HG03521 (cell line): ENCODE results near the gene SERPINA4.

Experiments
- ATAC-seq: cut with Tn5 transposase; IDR thresholded peaks from one replicate; pipeline ENCODE4 v1.9.1; 2021; ENCODE audit warnings: mild to moderate bottlenecking, moderate library complexity; ENCODE audit not compliant: unreplicated experiment

The SERPINA4 gene

DNA sequence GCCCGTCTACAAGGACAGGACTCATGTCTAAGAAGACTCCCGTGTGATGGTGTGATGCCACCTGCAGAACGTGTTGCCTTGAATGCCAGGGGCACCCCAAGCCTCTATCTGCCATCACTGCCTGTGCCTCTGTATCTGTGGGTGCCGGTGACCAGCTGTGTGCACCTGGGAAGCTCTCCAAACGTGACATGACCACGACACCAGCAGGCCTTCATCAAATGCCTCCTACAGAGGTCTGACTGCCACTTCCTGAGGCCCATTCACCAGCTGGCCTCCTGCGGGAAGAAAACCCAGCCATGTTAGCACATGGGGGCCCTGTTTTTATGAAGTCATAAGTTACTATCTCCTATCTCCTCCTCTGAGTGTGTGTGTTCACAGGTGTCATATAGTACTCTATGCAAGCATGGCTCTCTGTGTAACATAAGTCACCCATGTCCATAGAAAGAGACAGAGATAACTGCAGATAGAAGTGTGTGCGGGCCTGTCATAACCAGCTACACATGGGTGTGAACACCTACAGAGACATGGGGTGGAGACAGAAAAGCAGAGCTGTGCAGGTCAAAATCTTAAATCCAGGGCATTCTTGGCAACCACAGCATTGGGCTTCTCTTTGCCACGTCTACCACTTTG lies 18.3 kb upstream of the SERPINA4 start:
- no peak for ATAC-seq

DNA sequence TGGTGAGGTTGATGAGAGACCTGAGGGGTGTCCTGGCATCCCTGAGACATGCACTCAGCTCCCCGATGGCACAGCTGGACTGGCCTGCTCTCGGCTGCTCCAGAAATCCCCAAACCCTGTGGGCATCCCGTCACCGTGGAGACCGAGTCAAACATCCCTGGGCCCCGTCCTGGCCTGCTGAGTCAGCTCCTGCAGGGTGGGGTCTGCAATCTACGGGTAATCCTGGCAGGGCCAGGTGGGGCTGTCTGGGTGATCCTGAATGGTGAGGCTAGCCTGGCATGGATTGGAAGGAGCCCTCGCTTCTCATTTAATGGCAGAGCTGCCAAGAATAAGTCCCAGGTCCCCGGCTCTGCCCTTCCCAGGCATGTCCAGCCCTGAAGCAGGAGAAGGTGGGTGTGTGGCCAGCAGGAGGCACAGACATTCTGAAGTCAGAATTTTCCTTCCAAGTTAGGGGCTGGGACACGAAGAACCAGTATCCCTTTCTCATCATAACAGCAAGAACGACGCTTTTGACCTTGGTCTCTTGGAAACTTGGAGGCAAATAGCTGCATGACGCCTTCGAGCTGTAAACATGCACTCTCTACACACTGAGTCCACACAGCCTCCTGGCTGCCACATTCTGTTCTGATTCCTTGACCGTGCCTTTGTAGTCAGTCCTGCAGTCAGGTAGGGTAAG lies 17.7 kb upstream of the SERPINA4 start:
- ATAC-seq = no peak

DNA sequence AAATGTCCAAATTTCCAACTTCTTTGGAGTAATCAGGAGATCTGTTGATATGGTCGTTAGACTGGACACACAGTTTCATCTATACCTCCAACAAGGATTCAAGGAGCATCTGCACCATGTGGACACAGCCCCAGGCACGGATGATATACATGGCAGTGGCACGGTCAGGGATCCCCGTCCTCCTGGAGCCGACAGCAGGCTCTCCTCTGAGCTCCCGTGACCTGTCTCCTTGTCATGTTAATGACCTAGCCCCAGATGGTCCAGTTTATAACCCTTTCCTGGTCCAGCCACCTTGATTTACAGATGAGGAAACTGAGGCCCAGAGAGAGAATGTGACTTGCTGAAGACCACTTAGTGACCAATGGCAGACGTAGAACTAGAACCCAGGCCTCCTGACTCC lies 16.5 kb upstream of the SERPINA4 start:
- ATAC-seq = no peak

DNA sequence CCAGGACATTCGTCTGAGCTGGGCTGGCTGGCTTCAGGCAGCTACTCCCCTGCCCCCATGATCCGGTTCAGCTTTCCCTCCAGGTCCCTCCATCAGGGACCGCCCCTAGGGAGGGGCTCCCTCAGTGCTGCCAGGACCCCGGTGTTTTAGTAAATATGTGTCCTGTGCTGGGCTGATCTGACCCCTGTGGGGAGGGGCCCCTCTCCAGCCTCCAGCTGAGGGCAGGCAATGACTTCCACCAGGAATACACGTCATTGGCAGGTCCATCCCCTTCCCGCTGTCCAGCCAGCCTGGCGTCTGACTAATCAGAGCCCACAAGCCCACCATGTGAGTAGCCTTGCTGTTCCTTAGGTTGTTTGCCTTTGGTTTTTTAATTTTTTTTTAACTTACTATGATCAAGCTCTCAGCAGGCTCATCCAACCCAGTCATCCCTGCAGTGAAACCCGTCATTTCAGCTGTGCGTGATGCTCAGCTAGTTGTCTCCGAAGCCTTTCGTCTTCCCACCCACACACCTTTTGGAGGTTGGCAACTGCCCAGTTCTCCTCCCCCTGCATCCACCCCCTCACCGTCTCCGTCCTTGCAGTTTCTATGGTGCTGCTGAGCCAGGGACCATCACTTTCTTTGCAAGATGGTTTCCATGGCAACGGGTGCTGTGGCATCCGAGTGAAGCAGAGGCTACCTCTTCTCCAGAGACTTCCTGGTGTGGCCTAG lies 16.0 kb upstream of the SERPINA4 start:
- ATAC-seq = no peak

DNA sequence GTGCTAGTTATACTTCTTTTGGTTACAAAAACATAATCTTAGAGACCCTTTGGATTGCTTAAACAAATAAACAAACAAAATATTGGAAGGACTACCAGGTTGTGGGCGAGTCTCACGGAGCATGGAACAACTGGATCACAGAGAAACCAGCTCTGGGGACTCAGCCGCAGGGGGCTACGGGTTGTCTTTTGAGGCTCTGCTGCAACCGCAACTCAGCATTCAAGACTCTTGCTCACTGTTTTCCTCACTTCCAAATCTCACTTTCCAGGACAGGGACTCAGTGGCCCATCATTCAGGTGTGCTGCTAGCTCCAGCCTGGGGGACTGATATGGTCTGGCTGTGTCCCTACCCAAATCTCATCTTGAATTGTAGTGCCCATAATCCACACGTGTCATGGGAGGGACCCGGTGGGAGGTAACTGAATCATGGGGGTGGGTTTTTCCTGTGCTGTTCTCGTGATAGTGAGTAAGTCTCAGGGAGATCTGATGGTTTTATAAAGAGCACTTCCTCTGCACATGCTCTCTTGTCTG lies 14.0 kb upstream of the SERPINA4 start:
- ATAC-seq = no peak

DNA sequence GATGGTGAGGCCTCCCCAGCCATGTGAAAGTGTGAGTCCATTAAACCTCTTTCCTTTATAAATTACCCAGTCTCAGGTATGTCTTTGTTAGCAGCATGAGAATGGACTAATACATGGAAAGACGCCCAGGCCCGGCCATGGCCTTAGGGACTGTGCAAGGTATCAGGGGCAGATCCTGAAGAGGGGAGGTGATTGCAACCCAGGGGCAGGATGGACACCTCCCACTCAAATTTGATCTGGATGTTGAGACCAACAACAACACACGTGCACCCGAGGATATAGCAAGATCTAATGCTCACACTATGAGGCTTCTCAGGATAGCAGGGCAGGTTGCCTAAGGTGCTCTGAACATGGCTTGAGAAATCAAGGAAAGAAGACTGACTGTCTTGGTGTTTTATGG lies 13.5 kb upstream of the SERPINA4 start:
- ATAC-seq = no peak

DNA sequence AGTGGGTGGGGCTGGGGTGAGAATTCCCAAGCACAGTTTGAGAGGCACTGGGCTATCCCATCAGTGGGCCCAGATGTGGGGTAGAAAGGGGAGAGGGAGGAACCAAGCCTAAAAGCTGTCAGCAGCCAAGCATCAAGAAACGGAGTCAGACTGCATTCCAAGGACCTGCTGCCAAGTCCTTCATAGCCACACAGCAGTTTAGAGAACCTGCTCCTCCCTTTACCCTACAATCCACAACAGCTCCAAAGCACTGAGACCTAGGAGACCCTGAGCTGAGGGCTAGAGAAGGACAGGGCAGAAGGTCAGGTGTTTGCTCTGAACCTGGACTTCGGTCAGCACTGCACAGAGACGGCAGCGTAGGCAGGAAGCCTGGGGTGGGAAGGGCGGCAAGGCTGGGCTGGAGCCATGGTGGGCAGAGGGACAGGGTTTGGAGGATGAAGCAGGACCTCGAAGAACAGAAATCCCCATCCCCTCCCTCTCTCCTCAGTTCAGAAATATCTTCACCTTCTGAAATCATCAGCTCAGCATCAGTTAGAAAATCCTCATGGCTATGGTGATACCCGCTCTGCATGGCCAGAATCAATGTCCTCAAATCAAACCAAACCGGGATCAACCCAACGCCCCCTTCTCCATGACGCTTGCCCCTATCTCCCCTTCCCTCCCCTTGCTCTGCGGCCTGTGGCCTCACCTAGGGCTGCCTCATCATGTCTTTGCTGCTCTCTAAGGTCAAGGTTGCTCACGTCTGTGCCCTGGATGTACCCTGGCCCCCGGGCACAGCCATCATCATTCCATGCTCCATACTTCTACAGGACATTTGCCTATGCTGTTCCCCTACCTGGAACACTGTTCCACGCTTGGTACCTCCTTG lies 12.9 kb upstream of the SERPINA4 start:
- ATAC-seq = no peak

DNA sequence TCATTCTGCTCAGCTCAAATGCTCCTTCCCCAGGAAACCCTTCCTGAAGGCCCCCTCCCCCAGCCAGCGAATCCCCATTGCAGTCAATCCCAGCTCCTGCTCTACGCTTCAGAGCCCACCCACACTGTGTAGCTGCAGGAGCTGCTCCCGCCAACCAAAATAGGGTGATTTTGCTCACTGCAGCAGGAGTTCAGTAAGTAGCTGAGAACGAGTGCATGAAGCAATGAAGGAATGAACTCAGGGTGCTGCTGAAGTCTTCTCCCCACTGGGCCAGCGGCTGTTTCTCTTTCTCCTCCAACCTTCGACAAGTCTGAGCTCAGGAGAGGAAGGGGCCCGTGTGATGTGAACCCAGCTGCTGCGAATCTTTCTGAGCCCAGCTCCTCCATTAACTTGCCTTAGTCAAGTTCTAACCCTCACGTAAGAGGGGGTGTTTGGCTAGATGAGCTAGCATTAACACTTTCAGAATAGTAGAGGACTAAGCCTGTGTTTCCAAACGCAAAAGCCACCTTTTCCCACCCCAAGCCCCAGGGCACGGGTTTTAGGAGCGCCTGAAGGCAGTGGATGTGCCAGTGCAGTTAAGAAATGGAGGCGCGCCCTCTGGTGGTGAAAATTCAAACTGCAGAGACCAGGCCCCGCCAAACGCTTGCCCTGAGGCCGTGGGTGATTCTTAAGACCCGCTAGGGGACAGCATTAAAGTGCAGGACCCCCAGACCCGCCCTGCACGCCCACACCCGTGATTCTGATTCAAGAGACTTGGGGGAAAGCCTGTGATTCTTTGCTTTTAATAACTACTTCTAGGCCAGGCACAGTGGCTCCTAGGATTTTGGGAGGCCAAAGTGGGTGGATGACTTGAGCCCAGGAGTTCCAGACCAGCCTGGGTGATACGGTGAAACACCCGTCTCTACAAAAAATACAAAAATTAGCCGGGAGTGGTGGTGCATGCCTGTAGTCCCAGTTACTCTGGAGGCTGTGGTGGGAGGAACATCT lies 11.9 kb upstream of the SERPINA4 start:
- ATAC-seq = no peak

DNA sequence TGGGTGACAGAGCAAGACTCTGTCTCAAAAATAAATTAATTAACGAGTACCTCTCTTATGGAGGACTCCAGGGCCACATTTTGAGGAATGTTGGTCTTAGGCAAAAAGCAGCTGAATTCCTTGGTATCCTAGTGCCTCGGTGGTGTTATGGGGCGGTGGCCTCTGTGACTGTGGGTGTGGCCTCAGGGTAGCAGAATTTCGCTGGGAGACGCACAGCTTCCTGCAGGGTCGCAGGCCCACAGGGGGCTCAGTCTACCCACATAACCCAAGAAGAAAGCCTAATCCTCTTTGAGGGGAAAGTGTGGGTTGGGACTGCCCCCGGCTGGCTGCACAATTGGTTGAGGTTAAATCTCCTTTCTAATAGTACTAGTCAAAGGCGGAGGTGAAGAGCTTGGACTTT lies 11.2 kb upstream of the SERPINA4 start:
- no peak for ATAC-seq

DNA sequence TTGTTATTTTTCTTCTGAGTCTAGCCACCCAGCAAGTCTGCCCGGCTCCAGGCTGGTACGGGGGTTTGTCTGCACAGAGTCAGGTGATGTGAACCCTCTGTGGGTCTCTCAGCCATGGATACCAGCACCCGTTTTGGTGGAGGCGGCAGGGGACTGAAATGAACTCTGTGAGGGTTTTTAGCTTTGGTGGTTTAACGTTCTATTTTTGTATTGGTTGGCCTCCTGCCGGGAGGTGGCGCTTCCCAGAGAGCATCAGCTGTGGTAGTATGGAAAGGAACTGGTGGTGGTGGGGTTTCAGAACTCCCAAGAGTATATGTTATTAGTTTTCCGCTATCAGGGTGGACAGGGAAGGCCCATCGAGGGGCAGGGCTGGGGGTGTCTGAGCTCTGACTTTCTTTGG lies 5.3 kb upstream of the SERPINA4 start:
- no peak for ATAC-seq

DNA sequence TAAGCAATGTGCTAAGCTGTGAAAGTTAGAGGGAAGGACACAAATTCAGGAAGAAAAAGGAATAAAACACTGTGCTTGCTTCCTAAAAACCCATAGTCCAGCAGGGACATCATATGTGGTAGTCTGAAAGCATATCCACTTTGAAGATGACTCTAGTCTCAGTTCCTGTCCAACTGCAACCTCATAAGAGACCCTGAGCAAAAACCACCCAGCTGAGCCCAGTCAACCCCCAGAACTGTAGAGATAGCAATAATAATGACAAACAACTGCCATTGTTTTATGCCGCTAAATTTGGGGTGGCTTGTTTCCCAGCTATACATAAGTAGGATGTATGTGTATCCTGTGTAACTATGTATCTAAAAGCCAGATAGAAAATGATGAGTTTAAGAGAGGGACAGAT lies 3.9 kb upstream of the SERPINA4 start:
- ATAC-seq = no peak

DNA sequence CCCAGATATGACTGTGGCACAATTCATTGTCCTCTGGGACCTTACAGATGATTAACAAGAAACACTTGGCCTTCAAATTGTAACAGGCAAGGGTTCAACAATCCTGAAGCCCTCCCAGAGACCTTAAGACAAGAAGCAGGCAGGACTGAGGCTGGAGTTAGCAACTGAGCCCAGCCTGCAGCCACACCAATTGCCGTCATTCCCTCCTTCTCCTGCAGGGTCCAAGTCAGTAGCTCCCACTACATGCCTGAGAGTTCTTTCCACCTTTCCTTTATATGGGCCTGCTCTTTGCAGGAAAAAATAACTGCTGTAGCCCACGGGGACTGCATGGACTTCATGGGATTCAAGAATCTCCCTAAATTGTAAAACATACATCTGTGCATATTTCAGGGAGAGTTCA lies 2.4 kb upstream of the SERPINA4 start:
- no peak for ATAC-seq

DNA sequence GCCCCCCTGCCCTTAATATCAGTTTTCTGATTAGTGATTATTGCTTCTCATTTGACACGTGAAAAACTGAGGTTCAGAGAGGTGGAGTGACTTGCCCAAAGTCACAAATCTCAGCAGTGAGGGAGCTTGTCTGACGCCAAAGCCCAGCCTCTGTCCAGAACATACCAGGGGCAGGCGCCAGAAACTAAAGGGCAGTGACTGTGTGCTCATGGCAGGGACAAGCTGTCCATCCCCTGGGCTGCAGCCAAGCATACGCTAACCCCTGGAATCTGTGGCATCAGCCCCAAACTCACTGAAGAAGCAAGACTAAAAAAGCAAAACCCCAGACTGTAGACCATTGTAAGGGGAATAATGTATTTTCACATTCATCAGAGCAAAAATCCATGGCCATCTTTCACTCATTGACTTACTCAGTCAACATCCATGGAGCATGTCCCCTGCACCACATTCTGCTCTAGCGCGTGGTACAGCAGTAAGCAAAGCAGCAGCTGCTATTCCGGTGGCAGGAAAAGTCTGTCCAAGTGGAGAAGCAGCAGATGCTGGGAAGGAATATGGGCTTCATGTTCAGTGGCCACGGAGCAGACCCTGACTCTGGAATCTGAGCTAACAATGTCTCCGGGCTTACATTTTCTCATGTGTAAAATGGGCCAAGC lies 1.5 kb upstream of the SERPINA4 start:
- no peak for ATAC-seq

DNA sequence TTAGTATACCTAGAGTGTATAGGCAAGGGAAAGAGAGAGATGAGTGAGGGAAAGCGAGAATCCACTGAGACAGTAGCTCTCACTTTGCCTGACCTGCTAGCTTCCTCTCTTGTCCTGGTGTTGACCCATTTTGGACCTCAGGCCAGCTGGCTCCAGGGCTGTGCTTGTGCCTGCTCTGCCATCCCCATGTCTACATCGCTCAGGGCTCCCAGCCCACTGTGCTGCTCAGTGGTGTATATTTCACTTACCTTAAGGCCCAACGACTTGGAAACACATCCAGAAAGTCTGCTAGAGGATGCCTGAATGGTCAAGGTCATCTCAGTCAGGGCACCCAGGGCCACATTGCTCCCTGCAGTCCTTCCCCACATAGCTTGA lies 964 bp upstream of the SERPINA4 start:
- no peak for ATAC-seq

DNA sequence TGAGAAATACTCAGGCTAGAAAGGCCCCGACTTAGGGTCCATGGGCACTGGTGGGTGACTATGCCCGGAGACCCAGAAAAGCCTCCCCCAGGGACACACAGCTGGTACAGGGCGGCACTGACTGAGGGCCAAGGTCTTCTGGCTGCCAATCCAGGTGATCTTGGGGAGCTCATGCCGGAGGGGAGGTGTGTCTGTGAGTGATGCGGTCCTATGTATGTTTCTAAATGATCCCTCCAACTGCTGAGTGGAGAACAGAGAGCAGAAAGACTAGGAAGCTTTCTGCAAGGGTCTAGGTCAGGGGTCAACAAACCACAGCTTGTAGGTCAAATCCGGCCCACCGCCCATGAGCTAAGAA lies 391 bp downstream of the SERPINA4 start:
- no peak for ATAC-seq

DNA sequence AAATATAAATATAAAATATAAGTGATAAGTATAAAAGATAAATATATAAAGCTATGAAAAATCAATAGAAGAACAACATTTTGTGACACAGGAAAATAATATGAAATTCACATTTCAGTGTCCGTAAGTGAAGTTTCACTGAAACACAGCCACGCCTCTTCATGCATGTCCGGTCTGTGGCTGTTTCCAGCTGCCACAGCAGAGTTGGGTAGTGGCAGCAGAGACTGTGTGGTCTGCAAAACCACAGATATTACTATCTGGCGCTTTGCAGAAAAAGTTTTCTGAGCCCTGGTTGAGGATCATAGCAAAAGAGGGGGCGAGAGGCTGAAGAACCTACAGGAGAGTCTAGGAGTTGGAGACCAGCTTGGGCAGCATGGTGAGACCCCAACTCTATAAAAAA lies 780 bp downstream of the SERPINA4 start:
- ATAC-seq = no peak

DNA sequence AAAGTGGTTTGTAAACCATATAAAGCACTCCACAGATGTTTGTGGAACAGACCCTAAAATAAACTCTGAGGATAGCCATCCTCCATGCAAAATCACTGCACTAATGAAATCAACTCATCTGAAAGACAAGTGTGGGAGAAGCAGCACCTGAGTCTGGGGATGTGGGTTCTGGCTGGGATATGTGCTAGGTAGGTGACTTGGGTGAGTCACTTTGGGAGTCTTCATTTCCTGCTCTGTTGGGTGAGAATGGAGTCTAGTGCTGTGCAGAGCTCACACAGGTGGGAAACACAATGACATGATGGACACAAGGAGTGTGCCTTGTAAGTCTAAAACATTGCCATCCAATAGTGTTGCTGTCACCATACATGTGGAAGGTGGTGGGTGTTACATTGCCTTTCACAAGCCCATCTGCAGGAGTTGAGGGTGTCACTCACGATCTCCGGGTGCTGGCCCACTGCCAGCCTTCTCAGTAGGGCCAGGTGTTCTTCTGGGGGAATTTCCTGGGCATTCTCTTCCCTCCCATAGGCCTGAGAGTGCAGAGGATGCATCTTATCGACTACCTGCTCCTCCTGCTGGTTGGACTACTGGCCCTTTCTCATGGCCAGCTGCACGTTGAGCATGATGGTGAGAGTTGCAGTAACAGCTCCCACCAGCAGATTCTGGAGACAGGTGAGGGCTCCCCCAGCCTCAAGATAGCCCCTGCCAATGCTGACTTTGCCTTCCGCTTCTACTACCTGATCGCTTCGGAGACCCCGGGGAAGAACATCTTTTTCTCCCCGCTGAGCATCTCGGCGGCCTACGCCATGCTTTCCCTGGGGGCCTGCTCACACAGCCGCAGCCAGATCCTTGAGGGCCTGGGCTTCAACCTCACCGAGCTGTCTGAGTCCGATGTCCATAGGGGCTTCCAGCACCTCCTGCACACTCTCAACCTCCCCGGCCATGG lies 2.0 kb downstream of the SERPINA4 start:
- no peak for ATAC-seq

DNA sequence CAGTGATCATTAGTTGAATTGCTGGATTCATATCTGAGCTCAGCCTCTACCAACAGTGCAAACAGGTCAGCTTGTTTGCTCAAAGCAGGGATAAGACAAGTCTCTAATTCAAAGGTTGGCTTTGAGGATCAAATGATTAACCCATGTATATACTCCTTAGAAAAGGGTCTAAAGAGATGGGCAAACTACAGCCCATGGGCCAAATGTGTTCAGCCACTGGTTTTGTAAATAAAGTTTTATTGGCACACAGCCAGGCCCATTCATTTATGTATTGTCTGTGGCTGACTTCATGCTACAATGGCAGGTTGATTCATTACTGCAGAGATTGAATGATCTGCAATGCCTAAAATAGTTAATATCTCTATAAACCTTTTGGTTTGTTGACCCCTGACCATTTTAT lies 3.1 kb downstream of the SERPINA4 start:
- ATAC-seq = no peak

DNA sequence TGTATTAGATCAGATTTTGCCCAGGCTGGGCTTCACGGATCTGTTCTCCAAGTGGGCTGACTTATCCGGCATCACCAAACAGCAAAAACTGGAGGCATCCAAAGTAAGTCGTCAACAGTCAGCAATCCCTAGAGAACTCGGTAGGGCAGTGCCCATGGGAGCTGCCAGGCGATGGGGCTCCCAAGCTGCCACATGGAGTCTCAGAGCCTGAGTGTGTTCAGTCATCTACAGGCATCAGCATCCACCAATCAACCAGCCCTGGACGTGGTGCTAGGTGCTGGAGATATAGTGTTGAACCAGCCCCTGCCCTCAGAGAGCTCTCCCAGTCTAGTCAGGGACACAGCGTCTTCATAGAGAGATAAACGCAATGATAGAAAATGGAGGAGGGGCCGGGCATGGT lies 6.9 kb downstream of the SERPINA4 start:
- ATAC-seq = no peak
